ENCODE data around the gene RNF213. TPM values are rescaled to one million over a fixed set of nuclear protein-coding genes. Genes with fewer than 3 reads are reported as not detected.

Gene RNF213
- total RNA-seq, 4 donors from 2014 or later, result 90.5 to 186 (median 142) TPM

GRCh38 chr17:80433916-80434666, 173.4 kb downstream of the RNF213 start:
- intact Hi-C loops (cut with DNase I; ENCODE audit: low total_unique reads), result no loop called here
- H3K9me3 ChIP-seq, result no peaks in the 10 kb centered on the region
- H3K36me3 ChIP-seq, result no peaks in the 10 kb centered on the region

GRCh38 chr17:80437532-80437931, 176.9 kb downstream of the RNF213 start:
- intact Hi-C loops (cut with DNase I; ENCODE audit: low total_unique reads), result no loop called here
- no peaks in the 10 kb centered on the region for H3K9me3 ChIP-seq
- TF ChIP-seq POLR2A (IDR thresholded peaks at IDR 0.05), result no peak
- TF ChIP-seq CTCF (IDR thresholded peaks at IDR 0.05), result no peak
- H3K27me3 ChIP-seq, result no peaks in the 10 kb centered on the region
- H3K4me3 ChIP-seq, result no peak overlapping the region
- H3K27ac ChIP-seq, result no peak overlapping the region
- no peaks in the 10 kb centered on the region for H3K36me3 ChIP-seq
- DNase-seq, result no peak
- H3K4me1 ChIP-seq, result no peaks in the 10 kb centered on the region

More at GRCh38 chr17:80433916-80434666, 173.4 kb downstream of the RNF213 start:
- Histone ChIP-seq H3K27ac (no peak overlapping the region), H3K4me1 (no peaks in the 10 kb centered on the region), H3K4me3 (no peak overlapping the region), H3K27me3 (no peaks in the 10 kb centered on the region)
- no peak for DNase-seq
- no peak for TF ChIP-seq CTCF (IDR thresholded peaks at IDR 0.05)

GRCh38 chr17:80438806-80439205, 178.2 kb downstream of the RNF213 start:
- TF ChIP-seq CTCF (IDR thresholded peaks at IDR 0.05) (no peak), POLR2A (IDR thresholded peaks at IDR 0.05) (no peak)
- Histone ChIP-seq H3K4me3 (no peak overlapping the region), H3K36me3 (no peaks in the 10 kb centered on the region), H3K27me3 (no peaks in the 10 kb centered on the region), H3K27ac (no peak overlapping the region), H3K9me3 (no peaks in the 10 kb centered on the region), H3K4me1 (no peaks in the 10 kb centered on the region)
- intact Hi-C loops (cut with DNase I; ENCODE audit: low total_unique reads), result no loop called here
- no peak for DNase-seq

- Histone ChIP-seq H3K27me3 (no peaks in the 10 kb centered on the region), H3K4me3 (no peak overlapping the region), H3K27ac (no peak overlapping the region), H3K36me3 (no peaks in the 10 kb centered on the region), H3K4me1 (no peaks in the 10 kb centered on the region), H3K9me3 (no peaks in the 10 kb centered on the region)
- no peak for DNase-seq
- no peak for TF ChIP-seq CTCF (IDR thresholded peaks at IDR 0.05)
- no peak for TF ChIP-seq POLR2A (IDR thresholded peaks at IDR 0.05)
- intact Hi-C loops (cut with DNase I; ENCODE audit: low total_unique reads), result no loop called here
Observed at GRCh38 chr17:80439499-80439898, 178.8 kb downstream of the RNF213 start.

- no peak for DNase-seq
- intact Hi-C loops (cut with DNase I; ENCODE audit: low total_unique reads), result no loop called here
Observed at GRCh38 chr17:80441133-80441578, 180.5 kb downstream of the RNF213 start.

More at GRCh38 chr17:80441133-80441578, 180.5 kb downstream of the RNF213 start:
- no peaks in the 10 kb centered on the region for H3K27me3 ChIP-seq
- H3K4me3 ChIP-seq, result no peak overlapping the region
- no peaks in the 10 kb centered on the region for H3K9me3 ChIP-seq
- no peak for TF ChIP-seq CTCF (IDR thresholded peaks at IDR 0.05)
- TF ChIP-seq POLR2A (IDR thresholded peaks at IDR 0.05), result no peak
- H3K36me3 ChIP-seq, result no peaks in the 10 kb centered on the region
- H3K27ac ChIP-seq, result no peak overlapping the region
- no peaks in the 10 kb centered on the region for H3K4me1 ChIP-seq
